K562 treated with DMSO at 1 percent for 24 hours (cell line): Measurements from ENCODE around the gene IGHMBP2. TPM values are rescaled to one million over a fixed set of nuclear protein-coding genes. Genes with fewer than 3 reads are reported as not detected.

Experiments
- total RNA-seq: library from RNA; unstranded; fragments of 300-600 nt; gene quantifications from 2 replicates; pipeline ENCODE4 v1.2.3, GENCODE V29; 2022; ENCODE audit warnings: low read depth; ENCODE audit not compliant: insufficient read depth

Gene IGHMBP2
- 17.0 and 17.3 TPM in 2 replicates for total RNA-seq

DNA sequence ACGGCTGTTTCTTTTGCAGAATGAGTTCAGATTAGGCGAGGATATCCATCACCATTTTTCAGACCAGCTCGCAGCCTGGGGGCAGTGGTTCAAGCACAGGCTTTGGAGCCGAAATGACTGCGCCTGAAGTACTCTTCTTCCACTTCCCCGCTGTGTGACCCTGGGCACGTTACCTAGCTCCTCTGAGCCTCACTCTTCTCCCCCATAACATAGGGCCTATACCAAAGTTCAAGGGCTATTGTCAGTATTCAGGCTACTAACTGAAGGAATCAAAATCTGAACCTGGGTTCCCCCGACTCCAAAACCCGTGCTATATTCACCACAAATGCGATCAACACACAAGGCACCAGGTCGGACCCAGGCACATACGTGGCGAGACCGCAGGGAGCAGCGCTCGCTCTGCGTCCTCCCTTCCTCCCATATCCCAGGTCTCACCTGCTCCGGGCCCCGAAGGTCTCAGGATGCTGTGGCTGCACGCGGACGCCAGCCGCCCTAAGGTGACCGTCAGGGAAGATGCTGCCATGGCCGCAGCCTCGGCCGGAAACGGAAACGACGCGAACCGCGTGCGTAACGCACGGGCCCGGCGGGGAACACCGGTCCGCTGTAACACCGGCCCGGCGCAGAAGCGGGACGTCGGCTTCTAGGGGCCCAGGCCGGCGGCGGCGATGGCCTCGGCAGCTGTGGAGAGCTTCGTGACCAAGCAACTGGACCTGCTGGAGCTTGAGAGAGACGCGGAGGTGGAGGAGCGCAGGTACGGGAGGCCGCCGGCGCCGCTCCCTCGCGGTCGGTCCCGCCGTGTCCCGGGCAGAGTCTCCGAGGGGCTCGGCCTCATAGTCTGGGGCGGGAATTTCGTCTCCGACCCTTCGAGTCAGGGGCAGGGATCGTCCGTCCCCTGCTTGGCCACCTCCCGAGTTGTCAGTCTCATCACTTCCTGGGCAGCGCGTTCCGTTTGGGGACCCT is at the start of gene IGHMBP2, which contains the start of gene MRPL21:
Gene IGHMBP2 (plus strand): TSS at position 604 of the 960 bp plus-strand sequence. CDS start 62 bp downstream, at position 666.
Gene MRPL21 (minus strand): TSS at position 545 of the 960 bp plus-strand sequence. CDS start 22 bp downstream, at position 523.

DNA sequence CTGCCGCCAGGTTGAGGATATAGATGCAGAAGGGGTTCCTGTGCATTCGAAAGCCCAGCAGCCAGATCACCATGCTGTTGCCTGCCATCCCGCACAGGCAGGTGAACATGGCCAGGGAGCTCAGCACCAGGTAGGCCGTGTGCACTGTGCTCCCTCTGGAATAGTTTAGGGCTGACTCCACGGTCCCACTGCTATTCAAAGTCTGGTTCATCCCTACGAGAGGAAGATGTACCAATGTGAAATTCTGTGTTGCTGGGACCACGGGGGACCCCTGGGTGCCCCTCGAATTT is 77.0 kb downstream of the IGHMBP2 start, which contains the start of gene MRGPRD:
Gene MRGPRD (minus strand): TSS at position 211 of the 290 bp plus-strand sequence. CDS start 0 bp downstream, at position 211.

Other genes with a start within 250 kb of the IGHMBP2 start
- 11.7 and 13.8 TPM in 2 replicates for gene GAL, start 219.3 kb upstream of the IGHMBP2 start, total RNA-seq
- gene TESMIN, start 152.4 kb upstream of the IGHMBP2 start, total RNA-seq: 18.6 and 21.9 TPM in 2 replicates
- 8.9 and 11.9 TPM in 2 replicates for gene CPT1A, start 62.0 kb upstream of the IGHMBP2 start, total RNA-seq
- 142 and 162 TPM in 2 replicates for gene MRPL21, start 59 bp upstream of the IGHMBP2 start, total RNA-seq
- gene MRGPRD, start 77.1 kb downstream of the IGHMBP2 start, total RNA-seq: not detected in 2 replicates
- gene MRGPRF, start 109.4 kb downstream of the IGHMBP2 start, total RNA-seq: not detected in 2 replicates
- 7.7 and 8.6 TPM in 2 replicates for gene TPCN2, start 145.0 kb downstream of the IGHMBP2 start, total RNA-seq